Activated CD8-positive, alpha-beta T cell treated with anti-CD3 and anti-CD28 coated beads, Interleukin-2, amount 10 ng/mL, durations not matched to agents 7 days and 5 days (primary cell): ENCODE results near the gene ASS1. TPM values are rescaled to one million over a fixed set of nuclear protein-coding genes. Genes with fewer than 3 reads are reported as not detected.

ENCODE experiments used
- ATAC-seq: fragments of 150-1000 bp; cut with Tn5 transposase; one replicate; pipeline ENCODE4 v1.10.0; 2021; ENCODE audit warnings: moderate library complexity
- CTCF ChIA-PET: fragments of 350-600 bp; sonication (Branson Sonifier 250); formaldehyde crosslinking; loops from one replicate; lab custom pipeline; 2021; ENCODE audit warnings: antibody characterized with exemption; lab: Charles Lee
- POLR2A ChIA-PET: fragments of 350-600 bp; sonication (Branson Sonifier 250); formaldehyde crosslinking; loops from one replicate; lab custom pipeline; 2021; ENCODE audit warnings: antibody characterized with exemption; lab: Charles Lee
- DNase-seq: peaks from one replicate; pipeline ENCODE4 v3.0.0-alpha.2; 2020
- H3K27ac Mint-ChIP-seq: one replicate; pipeline ENCODE4 v1.8.0; 2021; ENCODE audit warnings: mild to moderate bottlenecking, mixed read lengths
- H3K27me3 Mint-ChIP-seq: one replicate; pipeline ENCODE4 v1.8.0; 2021; ENCODE audit warnings: low read depth, mixed read lengths
- H3K36me3 Mint-ChIP-seq: one replicate; pipeline ENCODE4 v1.8.0; 2021; ENCODE audit warnings: low read depth, mixed read lengths
- H3K4me1 Mint-ChIP-seq: one replicate; pipeline ENCODE4 v1.8.0; 2021; ENCODE audit warnings: low read depth, mixed read lengths
- H3K4me3 Mint-ChIP-seq: one replicate; pipeline ENCODE4 v1.8.0; 2021; ENCODE audit warnings: mild to moderate bottlenecking, mixed read lengths
- H3K9me3 Mint-ChIP-seq: one replicate; pipeline ENCODE4 v1.8.0; 2022; ENCODE audit warnings: mixed read lengths; ENCODE audit not compliant: insufficient read depth
- total RNA-seq, 2 experiments: library from RNA; stranded (reverse); gene quantifications; one replicate each; pipeline ENCODE4 v1.2.3, GENCODE V29; 2021

The ASS1 gene
- total RNA-seq, 2 experiments from 2014 or later, result 1.8 to 3.1 TPM

- POLR2A ChIA-PET, result no interaction called here
- ATAC-seq (no peak), DNase-seq (no peak)
- H3K4me1 Mint-ChIP-seq, result no peaks in the 10 kb centered on the region
- CTCF ChIA-PET, result no interaction called here
- no peak overlapping the region for H3K27ac Mint-ChIP-seq
- H3K27me3 Mint-ChIP-seq, result peaks cover 2% of the 10 kb centered on the region
- no peaks in the 10 kb centered on the region for H3K36me3 Mint-ChIP-seq
- no peak overlapping the region for H3K4me3 Mint-ChIP-seq
- H3K9me3 Mint-ChIP-seq, result no peaks in the 10 kb centered on the region
These were observed 36.7 kb upstream of the ASS1 start for GRCh38 chr9:130407916-130408663.

- Mint-ChIP-seq H3K36me3 (no peaks in the 10 kb centered on the region), H3K27me3 (peaks cover 5% of the 10 kb centered on the region), H3K9me3 (no peaks in the 10 kb centered on the region), H3K4me3 (no peak overlapping the region), H3K4me1 (no peaks in the 10 kb centered on the region), H3K27ac (no peak overlapping the region)
- DNase-seq (no peak), ATAC-seq (no peak)
- POLR2A ChIA-PET, result interaction anchor here (0.6 kb wide), 1 partner anchor 872 kb away, joined by 4 read pairs; no protein-coding TSS in a partner anchor
- CTCF ChIA-PET, result no interaction called here
These were observed 36.1 kb upstream of the ASS1 start for GRCh38 chr9:130408669-130409068.

DNA sequence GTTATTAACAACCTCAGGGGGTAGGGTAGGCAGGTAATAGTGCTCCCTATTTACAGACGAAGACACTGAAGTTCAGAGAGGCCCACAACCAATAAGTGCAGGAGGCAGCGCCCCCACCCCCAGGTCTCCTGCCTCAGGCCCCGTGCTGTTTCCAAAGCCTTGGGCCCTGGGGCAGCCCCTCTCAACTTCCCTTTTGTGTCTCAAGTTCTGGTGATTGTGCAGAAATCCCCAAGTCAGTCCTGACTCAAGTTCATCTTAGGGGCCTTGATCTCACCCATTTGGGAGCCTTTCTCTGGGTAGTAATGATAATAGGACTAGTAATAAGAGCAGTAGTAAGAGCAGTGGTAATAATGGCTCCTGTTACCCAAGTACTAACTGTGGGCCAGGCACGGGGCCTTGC, 35.5 kb upstream of the ASS1 start:
- H3K4me1 Mint-ChIP-seq, result no peaks in the 10 kb centered on the region
- CTCF ChIA-PET, result no interaction called here
- H3K27ac Mint-ChIP-seq, result no peak overlapping the region
- H3K4me3 Mint-ChIP-seq, result no peak overlapping the region
- H3K36me3 Mint-ChIP-seq, result no peaks in the 10 kb centered on the region
- no peak for ATAC-seq
- peaks cover 5% of the 10 kb centered on the region for H3K27me3 Mint-ChIP-seq
- H3K9me3 Mint-ChIP-seq, result no peaks in the 10 kb centered on the region
- POLR2A ChIA-PET, result interaction anchor here (0.6 kb wide), 1 partner anchor 872 kb away, joined by 4 read pairs; no protein-coding TSS in a partner anchor
- no peak for DNase-seq

DNA sequence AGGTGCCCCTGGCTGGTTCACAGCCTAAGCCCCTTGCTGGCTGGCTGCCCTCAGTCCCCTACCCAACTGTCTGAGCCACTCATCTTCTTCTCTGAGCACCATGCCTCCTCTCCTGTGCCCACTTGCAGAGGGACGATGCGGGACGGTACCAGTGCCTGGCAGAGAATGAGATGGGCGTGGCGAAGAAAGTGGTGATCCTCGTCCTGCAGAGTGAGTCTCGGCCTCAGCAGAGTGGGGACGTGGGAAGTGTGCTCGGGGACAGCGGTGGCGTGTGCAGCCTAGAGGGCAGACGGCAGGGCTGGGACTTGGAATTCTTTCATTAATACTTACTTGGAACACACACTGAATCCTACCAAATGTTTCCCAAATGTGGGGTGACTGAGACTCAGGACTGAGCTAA, 34.3 kb upstream of the ASS1 start:
- no peak overlapping the region for H3K4me3 Mint-ChIP-seq
- H3K4me1 Mint-ChIP-seq, result no peaks in the 10 kb centered on the region
- no peak overlapping the region for H3K27ac Mint-ChIP-seq
- DNase-seq (no peak), ATAC-seq (no peak)
- H3K36me3 Mint-ChIP-seq, result no peaks in the 10 kb centered on the region
- H3K9me3 Mint-ChIP-seq, result no peaks in the 10 kb centered on the region
- peaks cover 5% of the 10 kb centered on the region for H3K27me3 Mint-ChIP-seq
- POLR2A ChIA-PET, result interaction anchor here (0.6 to 0.8 kb wide), 2 partner anchors 9 to 625 kb away, joined by 3 read pairs; no protein-coding TSS in a partner anchor
- CTCF ChIA-PET, result no interaction called here

DNA sequence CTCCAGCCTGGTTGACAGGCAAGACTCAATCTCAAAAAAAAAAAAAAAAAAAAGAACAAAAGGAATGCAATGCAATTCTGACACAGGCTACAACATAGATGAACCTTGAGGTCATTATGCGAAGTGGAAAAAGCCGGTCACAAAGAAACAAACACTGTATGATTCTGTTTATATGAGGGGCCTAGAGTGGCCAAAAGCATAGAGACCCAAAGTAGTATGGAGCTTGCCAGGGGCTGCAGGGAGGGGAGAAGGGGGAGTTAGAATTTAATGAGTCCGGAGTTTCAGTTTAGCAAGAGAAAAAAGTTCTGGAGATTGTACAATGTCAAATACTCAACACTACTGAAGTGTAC, 33.2 kb upstream of the ASS1 start:
- no peaks in the 10 kb centered on the region for H3K4me1 Mint-ChIP-seq
- H3K9me3 Mint-ChIP-seq, result no peaks in the 10 kb centered on the region
- ATAC-seq (no peak), DNase-seq (no peak)
- CTCF ChIA-PET, result no interaction called here
- peaks cover 5% of the 10 kb centered on the region for H3K27me3 Mint-ChIP-seq
- H3K36me3 Mint-ChIP-seq, result no peaks in the 10 kb centered on the region
- H3K4me3 Mint-ChIP-seq, result no peak overlapping the region
- POLR2A ChIA-PET, result no interaction called here
- no peak overlapping the region for H3K27ac Mint-ChIP-seq

DNA sequence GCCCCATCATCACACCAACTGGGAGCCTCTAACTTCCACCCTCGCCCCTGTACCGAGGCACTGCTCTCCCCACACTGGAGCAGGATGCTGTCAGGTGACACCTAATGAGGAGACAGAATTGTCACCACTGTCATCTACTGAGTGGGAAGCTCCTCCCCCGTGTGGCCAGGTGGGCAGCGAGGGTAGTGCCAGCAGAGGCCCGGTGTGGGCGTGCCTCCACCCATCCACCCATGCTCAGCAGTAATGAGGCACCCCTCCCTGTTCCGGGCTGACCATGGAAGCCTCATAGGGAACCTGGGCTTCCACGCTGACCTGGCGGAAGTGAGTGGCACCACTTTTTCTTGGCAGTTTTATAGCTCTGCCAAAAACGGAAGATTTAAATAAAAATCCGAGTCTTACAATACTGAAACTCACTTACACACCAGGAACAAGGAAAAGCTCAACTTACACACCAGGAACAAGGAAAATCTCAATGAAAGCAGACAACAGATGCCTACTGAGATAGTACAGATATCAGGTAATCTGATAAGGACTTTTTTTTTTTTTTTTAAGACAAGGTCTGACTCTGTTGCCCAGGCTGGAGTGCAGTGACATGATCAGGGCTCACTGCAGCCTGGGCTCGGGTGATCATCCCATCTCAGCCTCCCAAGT, 30.6 kb upstream of the ASS1 start:
- H3K27ac Mint-ChIP-seq, result no peak overlapping the region
- POLR2A ChIA-PET, result no interaction called here
- CTCF ChIA-PET, result interaction anchor here (1.3 kb wide), 1 partner anchor 287 kb away, joined by 3 read pairs; no protein-coding TSS in a partner anchor

DNA sequence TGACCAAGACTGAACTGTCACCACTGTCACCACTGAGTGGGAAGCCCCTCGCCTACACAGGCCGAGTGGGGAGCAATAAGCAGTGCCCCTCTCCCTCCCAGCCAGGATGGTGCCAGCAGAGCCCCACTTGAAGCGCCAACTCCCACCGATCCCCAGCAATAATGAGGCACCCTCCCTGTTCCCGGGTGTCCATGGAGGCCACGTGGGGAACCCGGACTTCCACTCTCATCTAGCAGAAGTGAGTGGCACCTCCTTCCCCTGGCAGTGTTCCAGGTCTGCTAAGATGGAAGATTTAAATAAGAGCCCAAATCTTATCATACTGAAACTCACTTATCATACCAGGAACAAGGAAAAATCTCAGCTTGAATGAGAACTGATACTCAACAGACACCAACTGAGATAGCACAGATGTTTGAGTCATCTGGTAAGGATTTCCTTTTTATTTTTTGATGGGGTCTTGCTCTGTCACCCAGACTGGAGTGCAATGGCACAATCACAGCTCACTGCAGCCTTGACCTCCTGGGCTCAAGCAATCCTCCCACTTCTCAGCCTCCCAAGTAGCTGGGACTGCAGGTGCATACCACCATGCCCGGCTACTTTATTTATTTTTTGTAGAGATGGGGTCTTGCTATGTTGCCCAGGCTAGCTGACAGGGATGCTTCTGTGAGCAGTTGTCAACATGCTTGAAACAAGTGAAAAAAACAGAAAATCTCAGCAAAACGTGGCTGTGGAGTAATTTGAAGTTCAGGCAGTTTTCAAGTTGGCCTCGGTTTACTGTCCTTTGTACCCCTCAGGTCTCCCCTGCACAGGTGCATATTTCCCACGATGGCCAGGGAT, 29.6 kb upstream of the ASS1 start:
- H3K4me3 Mint-ChIP-seq, result no peak overlapping the region
- H3K9me3 Mint-ChIP-seq, result no peaks in the 10 kb centered on the region
- peaks cover 5% of the 10 kb centered on the region for H3K27me3 Mint-ChIP-seq
- ChIA-PET POLR2A (no interaction called here), CTCF (no interaction called here)
- ATAC-seq (no peak), DNase-seq (no peak)
- H3K27ac Mint-ChIP-seq, result no peak overlapping the region
- no peaks in the 10 kb centered on the region for H3K4me1 Mint-ChIP-seq
- H3K36me3 Mint-ChIP-seq, result no peaks in the 10 kb centered on the region

More for the DNA sequence above, 30.6 kb upstream of the ASS1 start:
- ATAC-seq, result no peak
- no peak for DNase-seq
- Mint-ChIP-seq H3K36me3 (no peaks in the 10 kb centered on the region), H3K27me3 (peaks cover 5% of the 10 kb centered on the region), H3K4me1 (no peaks in the 10 kb centered on the region), H3K4me3 (no peak overlapping the region), H3K9me3 (no peaks in the 10 kb centered on the region)

DNA sequence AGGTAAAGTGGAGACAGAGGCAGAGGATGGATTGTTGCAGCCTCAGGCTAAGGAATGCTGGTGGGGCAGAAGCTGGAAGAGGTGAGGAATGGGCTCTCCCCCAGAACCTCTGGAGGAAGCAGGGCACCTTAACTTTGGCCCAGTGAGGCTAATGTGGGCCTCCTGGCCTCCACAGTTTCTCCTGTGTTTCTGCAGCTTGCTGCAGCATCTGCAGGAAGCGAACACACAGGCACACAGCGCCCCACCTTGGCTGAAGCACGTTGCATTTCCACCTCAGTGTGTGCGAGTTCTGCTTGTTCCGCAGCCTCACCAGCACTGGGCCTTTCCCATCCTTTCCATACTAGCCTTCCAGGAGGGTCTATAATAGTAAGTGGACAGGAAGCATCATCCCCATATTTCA, 27.2 kb upstream of the ASS1 start:
- Mint-ChIP-seq H3K27ac (no peak overlapping the region), H3K9me3 (no peaks in the 10 kb centered on the region), H3K36me3 (no peaks in the 10 kb centered on the region), H3K4me3 (no peak overlapping the region), H3K27me3 (peaks cover 3% of the 10 kb centered on the region), H3K4me1 (no peaks in the 10 kb centered on the region)
- POLR2A ChIA-PET, result no interaction called here
- ATAC-seq (no peak), DNase-seq (no peak)
- CTCF ChIA-PET, result no interaction called here

DNA sequence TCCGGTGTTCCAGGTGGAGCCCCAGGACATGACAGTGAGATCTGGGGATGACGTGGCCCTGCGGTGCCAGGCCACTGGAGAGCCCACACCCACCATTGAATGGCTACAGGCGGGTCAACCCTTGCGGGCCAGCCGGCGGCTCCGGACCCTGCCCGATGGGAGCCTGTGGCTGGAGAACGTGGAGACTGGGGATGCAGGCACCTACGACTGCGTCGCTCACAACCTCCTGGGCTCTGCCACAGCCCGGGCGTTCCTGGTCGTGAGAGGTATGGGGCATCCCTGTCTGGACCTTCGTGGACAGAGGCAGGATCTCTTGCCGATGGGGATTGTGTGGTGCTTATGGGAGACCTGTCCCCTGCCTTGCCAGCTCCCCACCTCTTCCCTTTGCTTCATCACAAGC, 26.0 kb upstream of the ASS1 start:
- CTCF ChIA-PET, result no interaction called here
- H3K36me3 Mint-ChIP-seq, result no peaks in the 10 kb centered on the region
- no peak overlapping the region for H3K27ac Mint-ChIP-seq
- no peaks in the 10 kb centered on the region for H3K9me3 Mint-ChIP-seq
- H3K4me1 Mint-ChIP-seq, result no peaks in the 10 kb centered on the region
- POLR2A ChIA-PET, result no interaction called here
- H3K4me3 Mint-ChIP-seq, result no peak overlapping the region
- ATAC-seq, result no peak
- no peak for DNase-seq
- H3K27me3 Mint-ChIP-seq, result no peaks in the 10 kb centered on the region

DNA sequence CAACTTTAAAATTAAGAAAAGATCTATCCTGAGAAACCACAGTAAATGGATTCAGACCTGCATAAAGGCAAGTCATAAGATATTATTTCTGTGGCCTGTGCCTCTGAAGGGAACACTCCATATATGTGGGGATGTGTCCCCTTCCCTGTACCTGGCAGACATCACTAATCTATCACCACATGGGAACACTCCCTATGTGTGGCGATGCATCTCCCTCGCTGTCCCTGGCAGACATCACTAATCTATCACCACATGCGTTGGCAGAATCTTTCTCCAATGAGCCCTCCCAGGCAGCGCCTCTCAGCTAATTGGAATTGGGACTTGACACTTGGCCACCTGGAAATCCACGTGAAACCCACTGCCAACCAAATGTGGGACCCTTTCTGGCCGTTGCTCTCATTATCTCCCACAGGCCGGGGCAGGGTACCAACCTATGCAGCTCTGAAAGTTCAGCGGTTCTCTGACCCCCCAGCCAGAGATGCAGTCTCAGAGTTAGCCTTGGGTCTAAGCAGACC, 25.2 kb upstream of the ASS1 start:
- H3K9me3 Mint-ChIP-seq, result no peaks in the 10 kb centered on the region
- H3K4me3 Mint-ChIP-seq, result no peak overlapping the region
- H3K27ac Mint-ChIP-seq, result no peak overlapping the region
- no peak for DNase-seq
- H3K36me3 Mint-ChIP-seq, result no peaks in the 10 kb centered on the region
- ChIA-PET POLR2A (no interaction called here), CTCF (no interaction called here)
- H3K27me3 Mint-ChIP-seq, result no peaks in the 10 kb centered on the region
- no peaks in the 10 kb centered on the region for H3K4me1 Mint-ChIP-seq
- ATAC-seq, result no peak

GRCh38 chr9:130421154-130421801, 23.5 kb upstream of the ASS1 start:
- Mint-ChIP-seq H3K27me3 (no peaks in the 10 kb centered on the region), H3K27ac (no peak overlapping the region), H3K4me3 (no peak overlapping the region), H3K9me3 (no peaks in the 10 kb centered on the region), H3K4me1 (no peaks in the 10 kb centered on the region), H3K36me3 (no peaks in the 10 kb centered on the region)
- DNase-seq, result no peak
- ChIA-PET CTCF (no interaction called here), POLR2A (no interaction called here)
- no peak for ATAC-seq
